Tibial nerve (tissue), 4 donors: ENCODE measurements around the gene C6orf47. TPM values are rescaled to one million over a fixed set of nuclear protein-coding genes. Genes with fewer than 3 reads are reported as not detected.
"Not testable (repeated sequence)": the region's sequence is repeated elsewhere in the genome, so short reads cannot be mapped to it uniquely, and the experiment has no call there.

Experiments used
- DNase-seq, 2 donors: peaks; one replicate each; pipeline ENCODE4 v3.0.0-alpha.2; 2019; ENCODE audit warnings: low spot score in 2 of 2
- H3K27ac ChIP-seq, 4 donors: fragments of 200-600 bp; sonication (generic) in 3 of 4; one replicate each; pipeline ENCODE4 v1.5.1; 2017 to 2019; ENCODE audit warnings: mild to moderate bottlenecking in 1 of 4
- H3K27me3 ChIP-seq, 2 donors: fragments of 200-600 bp; sonication (generic) in 1 of 2; one replicate each; pipeline versions ENCODE4 v1.5.1 to v1.6.0; 2017 to 2019
- H3K36me3 ChIP-seq, 3 donors: fragments of 200-600 bp; sonication (generic); one replicate each; pipeline ENCODE4 v1.5.1; 2018 to 2019
- H3K4me1 ChIP-seq, 4 donors: fragments of 200-600 bp; sonication (generic) in 3 of 4; one replicate each; pipeline ENCODE4 v1.5.1; 2017 to 2019
- H3K4me3 ChIP-seq, 4 donors: fragments of 200-600 bp; sonication (generic) in 3 of 4; one replicate each; pipeline ENCODE4 v1.5.1; 2017 to 2019; ENCODE audit warnings: mild to moderate bottlenecking in 1 of 4, moderate library complexity in 1 of 4
- H3K9me3 ChIP-seq, 4 donors: fragments of 200-600 bp; sonication (generic) in 3 of 4; one replicate each; pipeline ENCODE4 v1.5.1; 2017 to 2019
- CTCF ChIP-seq, 5 experiments: fragments of 200-600 bp in 3 of 5; fragments of 450-650 bp in 2 of 5; sonication (generic) in 3 of 5; IDR thresholded peaks; one replicate each; pipeline ENCODE4 v1.5.1; 2016 to 2019; ENCODE audit warnings: antibody characterized with exemption in 5 of 5, mild to moderate bottlenecking in 3 of 5, moderate library complexity in 2 of 5
- EP300 ChIP-seq, 2 donors: sonication (generic); formaldehyde crosslinking; IDR thresholded peaks; one replicate each; pipeline ENCODE4 v1.6.1; 2017; ENCODE audit warnings: antibody characterized with exemption in 2 of 2, mild to moderate bottlenecking in 1 of 2
- POLR2A ChIP-seq, 2 donors: fragments of 450-650 bp; IDR thresholded peaks; one replicate each; pipeline ENCODE4 v1.6.1; 2017; ENCODE audit warnings: antibody characterized with exemption in 2 of 2, mild to moderate bottlenecking in 2 of 2, moderate library complexity in 2 of 2
- WGBS, 2 donors: methylation state at CpG; one replicate each; pipeline ENCODE4 v1.1.5; 2018; 5-methylcytosine and 5-hydroxymethylcytosine counted together
- total RNA-seq, 4 donors: library from RNA; depleted of rRNA; stranded (reverse); fragments of >200 nt; gene quantifications; one replicate each; pipeline ENCODE4 v1.1.0, GENCODE V29; 2016

The C6orf47 gene
- total RNA-seq: 10 to 100 TPM; 13.8 to 23.3 (median 20.5) TPM

- Histone ChIP-seq H3K36me3 (peaks cover 0 to 54% (median 0%) of the 10 kb centered on the region in 3 donors), H3K27me3 (no peaks in the 10 kb centered on the region), H3K4me1 (peaks cover 0 to 67% (median 36%) of the 10 kb centered on the region in 4 donors), H3K9me3 (no peaks in the 10 kb centered on the region), H3K27ac (peak within 1 kb of the TSS; percentile 73 to 91 (median 85)), H3K4me3 (peak within 1 kb of the TSS; percentile 52 to 81 (median 74))
- TF ChIP-seq CTCF (IDR thresholded peaks at IDR 0.05): peak in 1 of 5 experiments; percentile 14
- peak in 1 of 2 donors; percentile 79 for TF ChIP-seq EP300 (IDR thresholded peaks at IDR 0.05)
- TF ChIP-seq POLR2A (IDR thresholded peaks at IDR 0.05): peak in 1 of 2 donors; percentile 72
- WGBS, 2 donors: 1 to 4% methylated on average over 18 to 35 of the region's 52 CpGs
- peak; percentile 75 for DNase-seq
Measured at GRCh38 chr6:31660381-31661261, at the start of gene C6orf47. TSS of gene C6orf47 (minus strand) at chr6:31660778. CDS start at chr6:31659947, 831 bp downstream.

GRCh38 chr6:31709157-31709556 is 48.6 kb upstream of the C6orf47 start:
- not testable (repeated sequence) for H3K4me1 ChIP-seq, H3K36me3 ChIP-seq, H3K27me3 ChIP-seq, H3K9me3 ChIP-seq, H3K27ac ChIP-seq, H3K4me3 ChIP-seq, DNase-seq
- WGBS, 2 donors: 87 to 88% methylated on average over 11 of the region's 11 CpGs

GRCh38 chr6:31708224-31708623 is 47.6 kb upstream of the C6orf47 start:
- Histone ChIP-seq H3K4me1 (peaks cover 0 to 9% (median 3%) of the 10 kb centered on the region in 4 donors), H3K9me3 (no peaks in the 10 kb centered on the region), H3K4me3 (no peak overlapping the region), H3K36me3 (no peaks in the 10 kb centered on the region), H3K27ac (no peak overlapping the region), H3K27me3 (no peaks in the 10 kb centered on the region)
- DNase-seq: no peak
- TF ChIP-seq POLR2A (IDR thresholded peaks at IDR 0.05) (no peak), CTCF (IDR thresholded peaks at IDR 0.05) (no peak), EP300 (IDR thresholded peaks at IDR 0.05) (no peak)
- WGBS, 2 donors: 92 to 93% methylated on average over 3 of the region's 3 CpGs

- Histone ChIP-seq H3K27ac (no peak overlapping the region), H3K27me3 (no peaks in the 10 kb centered on the region), H3K9me3 (no peaks in the 10 kb centered on the region), H3K4me3 (no peak overlapping the region), H3K4me1 (peaks cover 0 to 9% (median 3%) of the 10 kb centered on the region in 4 donors), H3K36me3 (no peaks in the 10 kb centered on the region)
- TF ChIP-seq POLR2A (IDR thresholded peaks at IDR 0.05): no peak
- TF ChIP-seq CTCF (IDR thresholded peaks at IDR 0.05): no peak
- TF ChIP-seq EP300 (IDR thresholded peaks at IDR 0.05): no peak
- DNase-seq: no peak
- 84 to 87% methylated on average over 8 to 10 of the region's 10 CpGs for WGBS, 2 donors
Measured at GRCh38 chr6:31707701-31708100, 47.1 kb upstream of the C6orf47 start.

- Histone ChIP-seq H3K36me3 (no peaks in the 10 kb centered on the region), H3K27me3 (no peaks in the 10 kb centered on the region), H3K9me3 (no peaks in the 10 kb centered on the region), H3K4me3 (no peak within 1 kb of the TSS), H3K27ac (no peak within 1 kb of the TSS), H3K4me1 (peaks cover 0 to 17% (median 10%) of the 10 kb centered on the region in 4 donors)
- no peak for TF ChIP-seq POLR2A (IDR thresholded peaks at IDR 0.05)
- TF ChIP-seq EP300 (IDR thresholded peaks at IDR 0.05): no peak
- WGBS, 2 donors: 62 to 68% methylated on average over 3 of the region's 3 CpGs
- DNase-seq: no peak
Measured at GRCh38 chr6:31706599-31706998, 46.0 kb upstream of the C6orf47 start, which contains the start of gene LY6G6F. TSS of gene LY6G6F (plus strand) at chr6:31706866. CDS start at chr6:31706907, 41 bp downstream.

- no peak for TF ChIP-seq POLR2A (IDR thresholded peaks at IDR 0.05)
- TF ChIP-seq EP300 (IDR thresholded peaks at IDR 0.05): no peak
- no peak for TF ChIP-seq CTCF (IDR thresholded peaks at IDR 0.05)
- Histone ChIP-seq H3K27ac (no peak overlapping the region), H3K27me3 (no peaks in the 10 kb centered on the region), H3K4me1 (peaks cover 0 to 24% (median 15%) of the 10 kb centered on the region in 4 donors), H3K36me3 (no peaks in the 10 kb centered on the region), H3K4me3 (no peak overlapping the region), H3K9me3 (no peaks in the 10 kb centered on the region)
- WGBS, 2 donors: 89 to 90% methylated on average over 6 of the region's 6 CpGs
- no peak for DNase-seq
Measured at GRCh38 chr6:31705931-31706330, 45.4 kb upstream of the C6orf47 start.
